GM12878 (cell line): ENCODE measurements around the gene GARNL3. TPM values are rescaled to one million over a fixed set of nuclear protein-coding genes. Genes with fewer than 3 reads are reported as not detected.

Experiments
- ATAC-seq: fragments of 200-7000 bp; cut with Tn5 transposase; 3 replicates; pipeline ENCODE4 v1.9.1; 2020; ENCODE audit warnings: mild to moderate bottlenecking, moderate library complexity
- BruUV-seq: library from RNA; stranded (reverse); fragments of 400-500 nt; replicated peaks from 2 replicates; lab custom pipeline; 2021; lab: Mats Ljungman, UMichigan
- CTCF ChIA-PET: fragments of 300-600 bp; sonication (Branson Sonifier 250); formaldehyde crosslinking; extraction: SDS; loops from one replicate; lab custom pipeline; 2021; ENCODE audit warnings: inconsistent platforms; lab: Yijun Ruan, JAX
- POLR2A ChIA-PET: fragments of 350-600 bp; formaldehyde crosslinking; extraction: SDS; loops from one replicate; lab custom pipeline; 2021; ENCODE audit warnings: inconsistent platforms; lab: Charles Lee
- RAD21 ChIA-PET: fragments of 300-600 bp; sonication (Branson Sonifier 250); formaldehyde crosslinking; loops from one replicate; lab custom pipeline; 2023; ENCODE audit warnings: antibody characterized with exemption; ENCODE audit not compliant: unreplicated experiment; lab: Charles Lee
- SMC1A ChIA-PET: fragments of 300-600 bp; sonication (Branson Sonifier 250); formaldehyde crosslinking; loops from one replicate; lab custom pipeline; 2023; ENCODE audit not compliant: unreplicated experiment, uncharacterized antibody; lab: Charles Lee
- DNase-seq: peaks from one replicate; pipeline ENCODE4 v3.0.0-alpha.2; 2011; ENCODE audit warnings: low read depth, low spot score
- FAIRE-seq: peaks from 3 replicates; lab custom pipeline; 2011; peaks lifted over from hg19 to GRCh38; lab: Jason Lieb, UNC
- H2AFZ ChIP-seq: 2 replicates; pipeline ENCODE4 v1.6.0; 2011; ENCODE audit warnings: low read depth, low read length, control low read depth; ENCODE audit not compliant: control insufficient read depth
- H3K27ac ChIP-seq: 2 replicates; pipeline ENCODE4 v1.5.1; 2011; ENCODE audit warnings: control low read depth; ENCODE audit not compliant: control insufficient read depth, insufficient read depth
- H3K27me3 ChIP-seq, 2 experiments: replicated peaks in 1 of 2; 2 replicates each; pipeline versions ENCODE4 v1.6.0 to v1.6.1; 2011; ENCODE audit warnings: low read length in 1 of 2; ENCODE audit not compliant: control insufficient read depth in 2 of 2, insufficient read depth in 2 of 2
- H3K36me3 ChIP-seq, 2 experiments: 2 replicates each; pipeline ENCODE4 v1.5.1; 2011; ENCODE audit warnings: low read length in 1 of 2; ENCODE audit not compliant: control insufficient read depth in 2 of 2, insufficient read depth in 2 of 2
- H3K4me1 ChIP-seq: 2 replicates; pipeline ENCODE4 v1.6.1; 2011; ENCODE audit warnings: mild to moderate bottlenecking, low read length, moderate library complexity, mixed read lengths; ENCODE audit not compliant: control insufficient read depth, insufficient read depth
- H3K4me2 ChIP-seq: 2 replicates; pipeline ENCODE4 v1.6.0; 2011; ENCODE audit warnings: control low read depth; ENCODE audit not compliant: control insufficient read depth, insufficient read depth
- H3K4me3 ChIP-seq: fragments of 200-600 bp; sonication (generic); 2 replicates; pipeline ENCODE4 v1.5.1; 2016
- H3K79me2 ChIP-seq: 2 replicates; pipeline ENCODE4 v1.6.0; 2011; ENCODE audit warnings: low read length; ENCODE audit not compliant: control insufficient read depth, insufficient read depth
- H3K9ac ChIP-seq: 2 replicates; pipeline ENCODE4 v1.8.0; 2011; ENCODE audit warnings: low read length, control low read depth, mixed read lengths; ENCODE audit not compliant: control insufficient read depth, insufficient read depth
- H3K9me3 ChIP-seq: replicated peaks from 3 replicates; pipeline ENCODE4 v1.5.1; 2011; ENCODE audit warnings: mild to moderate bottlenecking, low read length; ENCODE audit not compliant: control insufficient read depth, insufficient read depth
- H4K20me1 ChIP-seq: 2 replicates; pipeline ENCODE4 v1.6.0; 2011; ENCODE audit not compliant: control insufficient read depth, insufficient read depth
- CBX5 ChIP-seq: sonication (generic); IDR thresholded peaks from 2 replicates; pipeline ENCODE4 v1.6.1; 2016; ENCODE audit warnings: low read depth, moderate library complexity, mild to moderate bottlenecking, inconsistent platforms
- CHD4 ChIP-seq: fragments of 200-600 bp; sonication (generic); IDR thresholded peaks from 2 replicates; pipeline ENCODE4 v1.6.1; 2016; ENCODE audit warnings: mild to moderate bottlenecking
- CREB1 ChIP-seq: IDR thresholded peaks from 2 replicates; pipeline ENCODE4 v1.6.1; 2012; ENCODE audit warnings: low read depth, mild to moderate bottlenecking, inconsistent platforms
- CTCF ChIP-seq, 3 experiments: IDR thresholded peaks in 2 of 3; conservative IDR thresholded peaks in 1 of 3; 2 replicates each; pipeline ENCODE4 v1.5.1; 2011; ENCODE audit warnings: low read depth in 3 of 3, low read length in 3 of 3, mild to moderate bottlenecking in 3 of 3, control low read depth in 2 of 3, moderate library complexity in 2 of 3, inconsistent platforms in 1 of 3, mixed read lengths in 1 of 3; ENCODE audit not compliant: control insufficient read depth in 2 of 3, insufficient read depth in 1 of 3; ENCODE audit errors: extremely low read depth in 1 of 3
- IKZF1 ChIP-seq: fragments of 450-650 bp; conservative IDR thresholded peaks from 2 replicates; pipeline ENCODE4 v1.6.1; 2017; ENCODE audit warnings: antibody characterized with exemption, mild to moderate bottlenecking
- IRF5 ChIP-seq: fragments of 450-650 bp; IDR thresholded peaks from 2 replicates; pipeline ENCODE4 v1.6.1; 2017; ENCODE audit warnings: borderline replicate concordance
- MLLT1 ChIP-seq: fragments of 450-650 bp; IDR thresholded peaks from 2 replicates; pipeline ENCODE4 v1.6.1; 2016; ENCODE audit warnings: mild to moderate bottlenecking
- MTA2 ChIP-seq: fragments of 450-650 bp; IDR thresholded peaks from 2 replicates; pipeline ENCODE4 v1.6.1; 2016; ENCODE audit warnings: low read depth, mild to moderate bottlenecking, moderate library complexity
- MXI1 ChIP-seq: fragments of 150-350 bp; IDR thresholded peaks from 2 replicates; pipeline ENCODE4 v1.6.1; 2011; ENCODE audit warnings: low read depth, mild to moderate bottlenecking, inconsistent platforms, low read length, improper control_type of control experiment
- MYB ChIP-seq: fragments of 150-350 bp; IDR thresholded peaks from 2 replicates; pipeline ENCODE4 v1.6.1; 2014; ENCODE audit warnings: mild to moderate bottlenecking, low read depth, low read length, borderline replicate concordance
- PKNOX1 ChIP-seq: fragments of 450-650 bp; IDR thresholded peaks from 2 replicates; pipeline ENCODE4 v1.6.1; 2016; ENCODE audit warnings: mild to moderate bottlenecking
- PML ChIP-seq: IDR thresholded peaks from 2 replicates; pipeline ENCODE4 v1.6.1; 2012; ENCODE audit warnings: low read length, inconsistent platforms
- POLR2AphosphoS2 ChIP-seq: IDR thresholded peaks from 2 replicates; pipeline ENCODE4 v1.6.1; 2011; ENCODE audit warnings: low read depth, mild to moderate bottlenecking, low read length, improper control_type of control experiment, moderate library complexity
- SMAD1 ChIP-seq: fragments of 450-650 bp; IDR thresholded peaks from 2 replicates; pipeline ENCODE4 v1.6.1; 2018; ENCODE audit warnings: mild to moderate bottlenecking, low read depth; ENCODE audit not compliant: partially characterized antibody
- SREBF1 ChIP-seq: IDR thresholded peaks from 2 replicates; pipeline ENCODE4 v1.6.1; 2012; ENCODE audit warnings: mild to moderate bottlenecking, low read length
- SREBF2 ChIP-seq: IDR thresholded peaks from 2 replicates; pipeline ENCODE4 v1.6.1; 2012; ENCODE audit warnings: mild to moderate bottlenecking, low read length
- WGBS: methylation state at CpG from one replicate; pipeline ENCODE4 v1.1.6; 2016; ENCODE audit warnings: low lambda C conversion rate; ENCODE audit not compliant: insufficient replicate concordance, insufficient coverage; ENCODE audit errors: missing lambda C conversion rate; 5-methylcytosine and 5-hydroxymethylcytosine counted together
- in situ Hi-C: fragments of 300-500 bp; cut with MboI; formaldehyde crosslinking; loops from 9 replicates; pipeline ENCODE4 v1.14.3; 2018; ENCODE audit warnings: mixed read lengths
- intact Hi-C: fragments of 100-400 bp; cut with micrococcal nuclease; formaldehyde crosslinking; loops from one replicate; pipeline ENCODE4 v1.14.2; 2022; ENCODE audit not compliant: unreplicated experiment
- polyA plus RNA-seq, 11 experiments: library from polyadenylated mRNA; depleted of rRNA in 4 of 11; unstranded in 6 of 11; stranded (reverse) in 5 of 11; fragments of >200 nt; fragmentation: Nextera tagmentation in 4 of 11; fragmentation: Illumina TruSeq in 1 of 11; extraction: Ambion mirVana in 4 of 11; extraction: Trizol in 1 of 11; gene quantifications; 1 replicate in 1 of 11; 2 replicates in 10 of 11; pipeline versions ENCODE4 v1.2.1 to v1.2.3, GENCODE V29; 2011 to 2016; ENCODE audit warnings: inconsistent platforms in 2 of 11, missing spikeins in 2 of 11, low read depth in 1 of 11
- total RNA-seq, 4 experiments: library from RNA; depleted of rRNA in 3 of 4; stranded (reverse); fragments of >200 nt in 3 of 4; fragmentation: Illumina TruSeq in 1 of 4; extraction: Trizol in 1 of 4; gene quantifications; 2 replicates each; pipeline versions ENCODE4 v1.2.1 to v1.2.3, GENCODE V29; 2013 to 2021
- TF ChIP-seq, protein P1 (sequence below): fragments of 450-650 bp; IDR thresholded peaks from 2 replicates; pipeline ENCODE4 v1.6.1; 2017; ENCODE audit warnings: low read depth, mild to moderate bottlenecking, moderate library complexity

Gene GARNL3
- total and polyA plus RNA-seq, 10 of the 15 experiments (the other 5 are each of a cell fraction or from before 2014, with no cell fraction given), result 0.89 to 13.2 (median 6.3) TPM

GRCh38 chr9:127233989-127234388 is 30.6 kb upstream of the GARNL3 start (continued):
- no peak for TF ChIP-seq IRF5
- TF ChIP-seq, all 136 proteins: peak for 0

DNA sequence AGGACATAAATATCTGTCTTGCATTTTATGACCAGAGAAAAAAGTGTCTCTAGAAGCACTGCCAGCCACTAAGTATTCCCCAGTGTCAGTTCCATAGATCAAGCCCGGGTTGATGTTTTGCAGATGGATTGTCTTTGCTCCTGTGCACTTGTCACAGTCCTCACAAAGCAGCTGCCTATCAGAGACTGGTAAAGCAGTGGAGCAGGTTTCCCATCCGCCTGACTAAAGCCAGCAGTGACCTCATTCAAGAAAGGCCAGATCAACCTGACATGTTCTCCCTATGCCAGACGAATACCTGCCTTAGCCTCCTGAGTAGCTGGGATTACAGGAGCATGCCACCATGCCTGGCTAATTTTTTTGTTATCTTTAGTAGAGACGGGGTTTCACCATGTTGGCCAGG is 26.8 kb upstream of the GARNL3 start:
- ChIA-PET RAD21 (no interaction called here), SMC1A (interaction anchor here (0.6 to 1.4 kb wide), 3 partner anchors 11 to 314 kb away, joined by 3 to 6 read pairs (median 4); no protein-coding TSS in a partner anchor), POLR2A (no interaction called here), CTCF (no interaction called here)
- DNase-seq, result no peak
- no peaks in the 10 kb centered on the region for H3K79me2 ChIP-seq
- no peak for ATAC-seq
- no peak overlapping the region for H3K4me2 ChIP-seq
- intact Hi-C loops, result no loop called here
- H3K27me3 ChIP-seq, result no peaks in the 10 kb centered on the region
- H3K9ac ChIP-seq, result no peak overlapping the region
- H3K9me3 ChIP-seq, result no peaks in the 10 kb centered on the region
- in situ Hi-C loops, result no loop called here
- no TSS peak for BruUV-seq
- H2AFZ ChIP-seq, result no peak overlapping the region
- 81% methylated on average over 4 of the region's 4 CpGs for WGBS
- no peaks in the 10 kb centered on the region for H4K20me1 ChIP-seq
- no peak for FAIRE-seq
- no peaks in the 10 kb centered on the region for H3K4me1 ChIP-seq
- H3K27ac ChIP-seq, result no peak overlapping the region
- TF ChIP-seq, protein P1, sequence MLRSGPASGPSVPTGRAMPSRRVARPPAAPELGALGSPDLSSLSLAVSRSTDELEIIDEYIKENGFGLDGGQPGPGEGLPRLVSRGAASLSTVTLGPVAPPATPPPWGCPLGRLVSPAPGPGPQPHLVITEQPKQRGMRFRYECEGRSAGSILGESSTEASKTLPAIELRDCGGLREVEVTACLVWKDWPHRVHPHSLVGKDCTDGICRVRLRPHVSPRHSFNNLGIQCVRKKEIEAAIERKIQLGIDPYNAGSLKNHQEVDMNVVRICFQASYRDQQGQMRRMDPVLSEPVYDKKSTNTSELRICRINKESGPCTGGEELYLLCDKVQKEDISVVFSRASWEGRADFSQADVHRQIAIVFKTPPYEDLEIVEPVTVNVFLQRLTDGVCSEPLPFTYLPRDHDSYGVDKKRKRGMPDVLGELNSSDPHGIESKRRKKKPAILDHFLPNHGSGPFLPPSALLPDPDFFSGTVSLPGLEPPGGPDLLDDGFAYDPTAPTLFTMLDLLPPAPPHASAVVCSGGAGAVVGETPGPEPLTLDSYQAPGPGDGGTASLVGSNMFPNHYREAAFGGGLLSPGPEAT, result no peak
- no peak for TF ChIP-seq CTCF (IDR thresholded peaks at IDR 0.05 in 2 of 3, conservative IDR thresholded peaks at IDR 0.05 in 1 of 3; ENCODE audit: control insufficient read depth in 2 of 3, extremely low read depth in 1 of 3, insufficient read depth in 1 of 3, low read depth in 3 of 3, low read length in 3 of 3)
- TF ChIP-seq PML, result no peak
- TF ChIP-seq SMAD1, result no peak
- no peak for TF ChIP-seq MLLT1
- no peak for TF ChIP-seq SREBF2
- TF ChIP-seq CHD4, result no peak
- TF ChIP-seq CREB1, result no peak
- TF ChIP-seq MYB, result no peak
- TF ChIP-seq MXI1, result no peak
- no peak for TF ChIP-seq IKZF1
- TF ChIP-seq POLR2AphosphoS2, result no peak
- no peak for TF ChIP-seq CBX5
- TF ChIP-seq MTA2, result no peak
- TF ChIP-seq PKNOX1, result no peak
- no peak for TF ChIP-seq SREBF1
- H3K4me3 ChIP-seq, result no peak overlapping the region
- H3K36me3 ChIP-seq, result no peaks in the 10 kb centered on the region
